ENCODE results near the gene LMCD1. TPM values are rescaled to one million over a fixed set of nuclear protein-coding genes. Genes with fewer than 3 reads are reported as not detected.

The LMCD1 gene
- total and polyA plus RNA-seq, 2 of the 4 experiments (the other 2 are of a cell fraction), result 50.0 to 53.8 TPM

GRCh38 chr3:8524249-8524648, 22.6 kb downstream of the LMCD1 start:
- peaks cover 3 to 14% of the 10 kb centered on the region in 2 experiments; a peak in 3 of 4 replicates for H3K79me1 ChIP-seq (ENCODE audit: low read depth in 1 of 2, low read length in 2 of 2)
- H2AFZ ChIP-seq (replicated peaks; ENCODE audit: low read length, poor library complexity), result no peak overlapping the region
- in situ Hi-C loops (cut with MboI; ENCODE audit: low sequenced_read_pairs), result no loop called here
- DNase-seq (no peak), ATAC-seq (ENCODE audit: low read depth) (no peak)
- peaks cover 3% of the 10 kb centered on the region; the same call in 1 of the 2 replicates for H3K36me3 ChIP-seq (ENCODE audit: control insufficient read depth, insufficient read depth, low read length)
- no peak overlapping the region for H3K4ac ChIP-seq (ENCODE audit: low read depth, low read length)
- H3K4me2 ChIP-seq (ENCODE audit: low read depth, low read length), result no peak overlapping the region
- H2BK120ac ChIP-seq (ENCODE audit: low read depth, low read length), result no peak overlapping the region
- no peaks in the 10 kb centered on the region for H3K27me3 ChIP-seq (ENCODE audit: control insufficient read depth, insufficient read depth, low read length)
- H4K5ac ChIP-seq (ENCODE audit: low read depth, low read length), result no peak overlapping the region
- POLR2A ChIA-PET (ENCODE audit: unreplicated experiment), result no interaction called here
- H2BK20ac ChIP-seq (ENCODE audit: low read depth, low read length), result no peak overlapping the region
- TF ChIP-seq NFE2L2 (IDR thresholded peaks at IDR 0.05; ENCODE audit: low read depth, low read length), result no peak
- no peak for TF ChIP-seq RAD21 (IDR thresholded peaks at IDR 0.05; ENCODE audit: low read length)
- TF ChIP-seq RCOR1 (IDR thresholded peaks at IDR 0.05; ENCODE audit: insufficient replicate concordance, low read length), result no peak
- no peak for TF ChIP-seq ELK1 (IDR thresholded peaks at IDR 0.05; ENCODE audit: borderline replicate concordance, low read depth, low read length)
- no peak for TF ChIP-seq CTCF (conservative IDR thresholded peaks at IDR 0.05; ENCODE audit: low read depth, low read length)
- no peak for TF ChIP-seq MAFK (IDR thresholded peaks at IDR 0.05; ENCODE audit: low read depth, low read length)
- TF ChIP-seq POLR2A (IDR thresholded peaks at IDR 0.05; ENCODE audit: low read depth, low read length), result no peak
- TF ChIP-seq CEBPB (IDR thresholded peaks at IDR 0.05; ENCODE audit: low read depth, low read length), result no peak
- H3K4me3 ChIP-seq (ENCODE audit: insufficient read depth, low read depth, low read length), result no peak overlapping the region
- no peak overlapping the region for H2AK9ac ChIP-seq (replicated peaks; ENCODE audit: low read depth, low read length, poor library complexity)
- no peaks in the 10 kb centered on the region for H4K20me1 ChIP-seq (ENCODE audit: insufficient read depth, low read length)
- WGBS, 2 experiments (ENCODE audit: extremely low coverage in 2 of 2, insufficient read length in 1 of 2), result no CpG with 5 or more reads among the region's 3 CpGs
- H3K56ac ChIP-seq (ENCODE audit: extremely low read depth, insufficient read depth, low read length), result no peak overlapping the region
- H3K18ac ChIP-seq (ENCODE audit: low read depth, low read length), result peak overlapping the region; percentile 33; the same call in 1 of the 2 replicates
- dilution Hi-C loops (cut with HindIII; ENCODE audit: low sequenced_read_pairs, unreplicated experiment), result no loop called here
- peaks cover 8% of the 10 kb centered on the region for H3K9me1 ChIP-seq (ENCODE audit: insufficient read depth, low read length)
- H4K91ac ChIP-seq (ENCODE audit: insufficient read depth, low read depth, low read length), result no peak overlapping the region
- peaks cover 21% of the 10 kb centered on the region for H3K4me1 ChIP-seq (ENCODE audit: control insufficient read depth, insufficient read depth, low read length)
- H3K9me3 ChIP-seq (ENCODE audit: control insufficient read depth, insufficient read depth, low read length), result no peaks in the 10 kb centered on the region
- H3K23ac ChIP-seq (ENCODE audit: low read depth, low read length), result no peak overlapping the region
- H2BK5ac ChIP-seq (ENCODE audit: low read depth, low read length, poor library complexity, severe bottlenecking), result no peak overlapping the region
- H3K14ac ChIP-seq (replicated peaks; ENCODE audit: low read depth, low read length), result no peak overlapping the region
- CTCF ChIA-PET, result no interaction called here
- intact Hi-C loops (cut with micrococcal nuclease), result no loop called here
- BruUV-seq (replicated peaks), result no TSS peak
- H4K8ac ChIP-seq (ENCODE audit: low read depth in 2 of 2, low read length in 2 of 2), result no peak overlapping the region
- peak overlapping the region; percentile 54; the same call in 1 of the 2 replicates for H2AK5ac ChIP-seq (ENCODE audit: low read depth, low read length)
- no peak overlapping the region for H2BK15ac ChIP-seq (ENCODE audit: low read depth, low read length)
- no peak overlapping the region for H3K9ac ChIP-seq (ENCODE audit: low read depth, low read length)
- H3K27ac ChIP-seq (ENCODE audit: insufficient read depth, low read length), result no peak overlapping the region

Measured in IMR-90 (cell line).